Fibroblast of lung (primary cell): Measurements from ENCODE around the gene POMGNT1. TPM values are rescaled to one million over a fixed set of nuclear protein-coding genes. Genes with fewer than 3 reads are reported as not detected.

Source experiments
- DNase-seq, 2 donors: peaks; one replicate each; pipeline versions ENCODE4 v3.0.0 to v3.0.0-alpha.2; 2010; ENCODE audit warnings: low read depth in 2 of 2
- H2AFZ ChIP-seq: 2 replicates; pipeline ENCODE4 v1.5.1; 2012; ENCODE audit warnings: low read length, control low read depth, inconsistent platforms
- H3K27ac ChIP-seq: 2 replicates; pipeline ENCODE4 v1.5.1; 2011; ENCODE audit warnings: low read length, control low read depth; ENCODE audit not compliant: insufficient read depth
- H3K27me3 ChIP-seq: 2 replicates; pipeline ENCODE4 v1.5.1; 2011; ENCODE audit warnings: mild to moderate bottlenecking, low read length; ENCODE audit not compliant: control insufficient read depth, insufficient read depth
- H3K36me3 ChIP-seq: 2 replicates; pipeline ENCODE4 v1.5.1; 2011; ENCODE audit warnings: low read length; ENCODE audit not compliant: control insufficient read depth, insufficient read depth
- H3K4me1 ChIP-seq: 2 replicates; pipeline ENCODE4 v1.5.1; 2011; ENCODE audit warnings: low read length; ENCODE audit not compliant: control insufficient read depth, insufficient read depth; ENCODE audit errors: extremely low read depth
- H3K4me2 ChIP-seq: 2 replicates; pipeline ENCODE4 v1.5.1; 2011; ENCODE audit warnings: low read length, control low read depth; ENCODE audit not compliant: insufficient read depth; ENCODE audit errors: extremely low read depth
- H3K4me3 ChIP-seq, 4 experiments: fragments of 200-600 bp in 1 of 4; sonication (generic) in 1 of 4; replicated peaks in 1 of 4; 2 replicates each; pipeline ENCODE4 v1.5.1; 2011 to 2016; ENCODE audit warnings: low read length in 4 of 4, low read depth in 3 of 4, mild to moderate bottlenecking in 3 of 4, control low read depth in 2 of 4, inconsistent platforms in 1 of 4, mixed read lengths in 1 of 4; ENCODE audit not compliant: insufficient read depth in 1 of 4; ENCODE audit errors: control extremely low read depth in 1 of 4
- H3K79me2 ChIP-seq: 2 replicates; pipeline ENCODE4 v1.5.1; 2012; ENCODE audit warnings: mild to moderate bottlenecking, low read length, inconsistent platforms; ENCODE audit not compliant: control insufficient read depth, insufficient read depth
- H3K9ac ChIP-seq: 2 replicates; pipeline ENCODE4 v1.5.1; 2011; ENCODE audit warnings: mild to moderate bottlenecking, low read length, control low read depth; ENCODE audit not compliant: insufficient read depth
- H3K9me3 ChIP-seq: 2 replicates; pipeline ENCODE4 v1.5.1; 2012; ENCODE audit warnings: low read depth, low read length; ENCODE audit not compliant: control insufficient read depth, insufficient read depth
- H4K20me1 ChIP-seq: 2 replicates; pipeline ENCODE4 v1.5.1; 2011; ENCODE audit warnings: low read length; ENCODE audit not compliant: control insufficient read depth, insufficient read depth; ENCODE audit errors: extremely low read depth
- CTCF ChIP-seq, 2 donors: IDR thresholded peaks in 1 of 2; conservative IDR thresholded peaks in 1 of 2; 1 replicate in 1 of 2; 2 replicates in 1 of 2; pipeline ENCODE4 v1.5.1; 2011 to 2012; ENCODE audit warnings: low read length in 2 of 2, control low read depth in 1 of 2, inconsistent platforms in 1 of 2, low read depth in 1 of 2, mild to moderate bottlenecking in 1 of 2
- EZH2 ChIP-seq: IDR thresholded peaks from 2 replicates; pipeline ENCODE4 v1.5.1; 2012; ENCODE audit warnings: low read length, control low read depth, mild to moderate bottlenecking; ENCODE audit errors: missing control alignments
- polyA plus RNA-seq, 2 donors: library from polyadenylated mRNA; depleted of rRNA in 1 of 2; stranded (reverse) in 1 of 2; unstranded in 1 of 2; fragments of >200 nt; gene quantifications; 2 replicates each; pipeline ENCODE4 v1.2.1, GENCODE V29; 2011 to 2012; ENCODE audit warnings: missing spikeins in 1 of 2
- total RNA-seq: library from RNA; depleted of rRNA; stranded (reverse); fragments of >200 nt; gene quantifications from 2 replicates; pipeline ENCODE4 v1.2.1, GENCODE V29; 2014

Gene POMGNT1
- total and polyA plus RNA-seq, 2 donors (not counting 1 experiment from before 2014, with no cell fraction given): 42.2 to 51.7 TPM

GRCh38 chr1:46157916-46158311 is 40.3 kb downstream of the POMGNT1 start:
- Histone ChIP-seq H4K20me1 (no peaks in the 10 kb centered on the region), H3K4me3 (no peak overlapping the region), H3K9me3 (no peaks in the 10 kb centered on the region), H3K4me1 (no peaks in the 10 kb centered on the region), H3K27ac (no peak overlapping the region), H3K36me3 (no peaks in the 10 kb centered on the region), H3K4me2 (no peak overlapping the region), H3K79me2 (no peaks in the 10 kb centered on the region), H2AFZ (no peak overlapping the region), H3K27me3 (peaks cover 5% of the 10 kb centered on the region), H3K9ac (no peak overlapping the region)
- no peak for DNase-seq
- TF ChIP-seq CTCF (conservative IDR thresholded peaks at IDR 0.05 in 1 of 2, IDR thresholded peaks at IDR 0.05 in 1 of 2; ENCODE audit: low read depth in 1 of 2, low read length in 2 of 2): no peak
- no peak for TF ChIP-seq EZH2

- Histone ChIP-seq H3K9ac (no peak overlapping the region), H3K36me3 (no peaks in the 10 kb centered on the region), H4K20me1 (no peaks in the 10 kb centered on the region), H3K4me2 (no peak overlapping the region), H3K9me3 (no peaks in the 10 kb centered on the region), H2AFZ (no peak overlapping the region), H3K27ac (no peak overlapping the region), H3K79me2 (no peaks in the 10 kb centered on the region), H3K4me1 (no peaks in the 10 kb centered on the region), H3K27me3 (peaks cover 5% of the 10 kb centered on the region), H3K4me3 (no peak overlapping the region)
- DNase-seq: peak in 1 of 2 donors; percentile 39
- no peak for TF ChIP-seq CTCF (conservative IDR thresholded peaks at IDR 0.05 in 1 of 2, IDR thresholded peaks at IDR 0.05 in 1 of 2; ENCODE audit: low read depth in 1 of 2, low read length in 2 of 2)
- TF ChIP-seq EZH2: no peak
These were observed 44.5 kb downstream of the POMGNT1 start for GRCh38 chr1:46153732-46154131.

GRCh38 chr1:46153228-46153627 is 45.0 kb downstream of the POMGNT1 start:
- Histone ChIP-seq H3K4me3 (no peak overlapping the region), H3K27me3 (peaks cover 2% of the 10 kb centered on the region), H3K79me2 (no peaks in the 10 kb centered on the region), H3K4me2 (no peak overlapping the region), H3K9ac (no peak overlapping the region), H3K27ac (no peak overlapping the region), H3K36me3 (no peaks in the 10 kb centered on the region), H4K20me1 (no peaks in the 10 kb centered on the region), H2AFZ (no peak overlapping the region), H3K4me1 (no peaks in the 10 kb centered on the region), H3K9me3 (no peaks in the 10 kb centered on the region)
- no peak for TF ChIP-seq EZH2
- no peak for TF ChIP-seq CTCF (conservative IDR thresholded peaks at IDR 0.05 in 1 of 2, IDR thresholded peaks at IDR 0.05 in 1 of 2; ENCODE audit: low read depth in 1 of 2, low read length in 2 of 2)
- peak in 1 of 2 donors; percentile 28 for DNase-seq
